ENCODE data around the gene NFYB. TPM values are rescaled to one million over a fixed set of nuclear protein-coding genes. Genes with fewer than 3 reads are reported as not detected.
"Not testable (repeated sequence)": the region's sequence is repeated elsewhere in the genome, so short reads cannot be mapped to it uniquely, and the experiment has no call there.

Gene NFYB
- total RNA-seq, 1 experiment from 2014 or later, result 36.7 TPM

- Histone ChIP-seq H3K4me1 (replicated peaks; ENCODE audit: insufficient read depth) (peaks cover 27% of the 10 kb centered on the region), H3K4me2 (no peak overlapping the region), H3K79me2 (ENCODE audit: low read depth) (no peaks in the 10 kb centered on the region), H3K27me3 (ENCODE audit: insufficient read depth, low read depth) (no peaks in the 10 kb centered on the region), H3K9me2 (ENCODE audit: insufficient read depth) (no peaks in the 10 kb centered on the region), H2AFZ (no peak overlapping the region), H3F3A (ENCODE audit: insufficient read depth, low read depth) (peaks cover 22% of the 10 kb centered on the region), H3K36me3 (ENCODE audit: low read depth) (no peaks in the 10 kb centered on the region), H3K4me3 (no peak overlapping the region), H3K27ac (no peak overlapping the region), H3K9me3 (ENCODE audit: insufficient read depth, low read depth) (no peaks in the 10 kb centered on the region), H4K20me1 (ENCODE audit: insufficient read depth) (no peaks in the 10 kb centered on the region)
- TF ChIP-seq CTCF (conservative IDR thresholded peaks at IDR 0.05), result no peak
- no peak for TF ChIP-seq EZH2 (IDR thresholded peaks at IDR 0.05; ENCODE audit: low read depth)
- ChIA-PET POLR2A (ENCODE audit: unreplicated experiment) (no interaction called here), CTCF (interaction anchor here (0.6 to 0.7 kb wide), 2 partner anchors 20 to 883 kb away, joined by 3 read pairs; no protein-coding TSS in a partner anchor)
- BruUV-seq (replicated peaks), result no TSS peak
- intact Hi-C loops (cut with micrococcal nuclease; ENCODE audit: unreplicated experiment), result loop anchor here (5.0 kb wide), 1 partner anchor 42 kb away; the partner anchor contains the start of gene TXNRD1
- no peak for DNase-seq
Observed at GRCh38 chr12:104175726-104176247, 37.8 kb upstream of the NFYB start.

- BruUV-seq (replicated peaks); H3K9me2 ChIP-seq (ENCODE audit: insufficient read depth); CTCF ChIA-PET; H3K9me3 ChIP-seq (ENCODE audit: insufficient read depth, low read depth); H3K4me2 ChIP-seq; H3K36me3 ChIP-seq (ENCODE audit: low read depth); H4K20me1 ChIP-seq (ENCODE audit: insufficient read depth); H3K4me3 ChIP-seq; DNase-seq; H3K27me3 ChIP-seq (ENCODE audit: insufficient read depth, low read depth); H3K79me2 ChIP-seq (ENCODE audit: low read depth); H2AFZ ChIP-seq; intact Hi-C loops (cut with micrococcal nuclease; ENCODE audit: unreplicated experiment); H3K27ac ChIP-seq: not testable (repeated sequence)
- Histone ChIP-seq H3K4me1 (replicated peaks; ENCODE audit: insufficient read depth) (peaks cover 22% of the 10 kb centered on the region), H3F3A (ENCODE audit: insufficient read depth, low read depth) (peaks cover 22% of the 10 kb centered on the region)
- POLR2A ChIA-PET (ENCODE audit: unreplicated experiment), result interaction anchor here (0.6 kb wide), 1 partner anchor 563 kb away, joined by 7 read pairs; no protein-coding TSS in a partner anchor
Observed at GRCh38 chr12:104173804-104174203, 35.8 kb upstream of the NFYB start.

GRCh38 chr12:104172570-104172947 lies 34.5 kb upstream of the NFYB start:
- intact Hi-C loops (cut with micrococcal nuclease; ENCODE audit: unreplicated experiment), result no loop called here
- no peak for TF ChIP-seq CTCF (conservative IDR thresholded peaks at IDR 0.05)
- TF ChIP-seq EZH2 (IDR thresholded peaks at IDR 0.05; ENCODE audit: low read depth), result no peak

More at GRCh38 chr12:104172570-104172947, 34.5 kb upstream of the NFYB start:
- no peaks in the 10 kb centered on the region for H4K20me1 ChIP-seq (ENCODE audit: insufficient read depth)
- no peak overlapping the region for H3K4me3 ChIP-seq
- no peaks in the 10 kb centered on the region for H3K9me2 ChIP-seq (ENCODE audit: insufficient read depth)
- H3K9me3 ChIP-seq (ENCODE audit: insufficient read depth, low read depth), result no peaks in the 10 kb centered on the region
- DNase-seq, result no peak
- H3K27ac ChIP-seq, result no peak overlapping the region
- H3K27me3 ChIP-seq (ENCODE audit: insufficient read depth, low read depth), result no peaks in the 10 kb centered on the region
- H3K36me3 ChIP-seq (ENCODE audit: low read depth), result no peaks in the 10 kb centered on the region
- no peaks in the 10 kb centered on the region for H3K79me2 ChIP-seq (ENCODE audit: low read depth)
- no TSS peak for BruUV-seq (replicated peaks)
- ChIA-PET CTCF (no interaction called here), POLR2A (ENCODE audit: unreplicated experiment) (no interaction called here)
- H3K4me1 ChIP-seq (replicated peaks; ENCODE audit: insufficient read depth), result peaks cover 11% of the 10 kb centered on the region
- peaks cover 10% of the 10 kb centered on the region for H3F3A ChIP-seq (ENCODE audit: insufficient read depth, low read depth)
- H2AFZ ChIP-seq, result no peak overlapping the region
- no peak overlapping the region for H3K4me2 ChIP-seq

All from PC-9 (cell line).